ENCODE data around the gene CCDC24.

DNA sequence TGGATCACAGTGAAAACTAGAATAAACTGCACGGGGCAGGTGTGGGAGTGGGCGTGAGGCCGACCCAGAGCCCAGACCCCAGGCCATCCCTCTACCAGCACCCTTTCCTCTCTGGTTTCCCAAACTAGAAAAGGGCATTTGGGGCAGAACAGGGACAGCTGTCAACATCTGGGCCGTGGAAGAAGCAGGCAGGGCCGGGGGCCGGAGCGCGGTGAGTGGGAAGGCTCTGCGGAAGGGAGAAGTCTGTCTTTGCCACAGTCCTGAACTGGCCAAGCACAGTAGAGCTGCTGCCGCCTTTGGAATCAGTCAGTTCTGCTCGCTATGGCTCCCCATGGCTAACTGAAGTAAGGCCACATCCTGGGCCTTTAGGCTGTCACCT is 6.6 kb downstream of the CCDC24 start:
- TF ChIP-seq CTCF (IDR thresholded peaks at IDR 0.05) (no peak), POLR2A (IDR thresholded peaks at IDR 0.05) (no peak)
